CD4-positive, alpha-beta T cell treated with Interleukin-10 for 1 hour (primary cell): ENCODE results near the gene SASS6.
A peak's percentile ranks its signal among the peaks of the same experiment; 100 is the strongest.

Experiments used
- DNase-seq: peaks from one replicate; pipeline ENCODE4 v3.0.0-alpha.2; 2020

The SASS6 gene, protein sequence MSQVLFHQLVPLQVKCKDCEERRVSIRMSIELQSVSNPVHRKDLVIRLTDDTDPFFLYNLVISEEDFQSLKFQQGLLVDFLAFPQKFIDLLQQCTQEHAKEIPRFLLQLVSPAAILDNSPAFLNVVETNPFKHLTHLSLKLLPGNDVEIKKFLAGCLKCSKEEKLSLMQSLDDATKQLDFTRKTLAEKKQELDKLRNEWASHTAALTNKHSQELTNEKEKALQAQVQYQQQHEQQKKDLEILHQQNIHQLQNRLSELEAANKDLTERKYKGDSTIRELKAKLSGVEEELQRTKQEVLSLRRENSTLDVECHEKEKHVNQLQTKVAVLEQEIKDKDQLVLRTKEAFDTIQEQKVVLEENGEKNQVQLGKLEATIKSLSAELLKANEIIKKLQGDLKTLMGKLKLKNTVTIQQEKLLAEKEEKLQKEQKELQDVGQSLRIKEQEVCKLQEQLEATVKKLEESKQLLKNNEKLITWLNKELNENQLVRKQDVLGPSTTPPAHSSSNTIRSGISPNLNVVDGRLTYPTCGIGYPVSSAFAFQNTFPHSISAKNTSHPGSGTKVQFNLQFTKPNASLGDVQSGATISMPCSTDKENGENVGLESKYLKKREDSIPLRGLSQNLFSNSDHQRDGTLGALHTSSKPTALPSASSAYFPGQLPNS

DNA sequence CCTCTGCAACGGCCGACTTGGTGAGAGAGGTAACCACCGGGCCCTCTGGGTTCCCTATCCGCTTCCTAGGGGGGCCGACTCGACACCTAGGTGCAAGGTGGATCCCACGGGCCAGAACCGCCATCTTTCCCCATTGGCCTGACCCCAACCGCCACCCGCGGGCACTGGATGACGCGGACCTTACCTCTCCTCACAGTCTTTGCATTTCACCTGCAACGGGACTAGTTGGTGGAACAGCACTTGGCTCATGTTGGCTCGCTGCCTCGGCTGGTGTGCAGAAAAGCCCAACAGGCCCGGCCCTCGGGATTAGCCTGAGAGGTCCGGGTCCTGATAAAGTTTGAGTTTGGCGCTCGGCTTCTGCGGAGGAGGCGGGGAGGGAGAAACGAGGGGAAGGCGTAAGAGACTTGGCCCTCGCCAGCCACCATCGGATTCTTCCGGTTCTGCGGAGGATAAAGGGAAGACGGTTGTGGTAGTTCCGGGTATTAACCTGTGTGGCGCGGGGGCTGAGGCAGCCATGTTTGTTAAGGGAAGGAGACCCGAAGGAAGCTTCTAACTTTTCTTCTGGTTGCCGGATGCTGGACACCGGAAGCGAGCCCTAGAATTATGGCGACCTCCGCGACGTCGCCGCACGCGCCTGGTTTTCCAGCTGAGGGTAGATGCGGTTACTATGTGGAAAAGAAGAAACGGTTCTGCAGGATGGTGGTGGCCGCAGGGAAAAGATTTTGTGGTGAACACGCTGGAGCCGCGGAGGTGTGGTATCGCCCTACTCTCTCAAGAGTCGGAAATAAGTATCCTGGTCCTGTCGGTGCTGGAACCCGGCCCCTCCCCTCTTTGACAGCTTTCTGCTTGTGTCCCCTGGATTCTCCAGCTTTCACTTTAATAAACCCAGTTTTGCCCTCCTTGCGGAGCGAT lies at the start of gene SASS6, which contains the start of gene TRMT13:
TSS of gene SASS6 (minus strand) at position 365 of the 912 bp plus-strand sequence. CDS start at position 249, 116 bp downstream.
TSS of gene TRMT13 (plus strand) at position 598 of the 912 bp plus-strand sequence. CDS start at position 604, 6 bp downstream.
- DNase-seq: peak; percentile 96

DNA sequence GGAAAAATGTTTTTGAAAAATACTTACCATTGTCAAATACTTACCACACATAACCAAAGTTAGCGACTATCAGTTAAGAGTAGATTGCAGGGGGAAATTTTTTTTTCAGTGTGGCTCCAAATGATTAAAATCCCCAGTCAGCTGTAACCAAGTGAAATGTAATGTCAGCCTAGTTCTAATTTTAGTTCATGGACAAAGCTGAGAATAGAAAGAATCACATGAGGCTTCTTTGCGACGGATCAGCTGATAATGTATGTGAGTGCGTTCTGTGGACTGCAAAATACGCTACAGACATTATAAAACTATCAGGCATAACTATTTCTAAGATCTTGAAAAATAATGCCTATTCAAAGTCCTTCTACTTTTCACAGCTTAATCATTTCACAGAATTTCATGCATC lies 45.4 kb upstream of the SASS6 start, which contains the start of gene LRRC39:
TSS of gene LRRC39 (minus strand) at position 166 of the 400 bp plus-strand sequence. CDS start 9,740 bp downstream, outside the sequence.
- DNase-seq: no peak

DNA sequence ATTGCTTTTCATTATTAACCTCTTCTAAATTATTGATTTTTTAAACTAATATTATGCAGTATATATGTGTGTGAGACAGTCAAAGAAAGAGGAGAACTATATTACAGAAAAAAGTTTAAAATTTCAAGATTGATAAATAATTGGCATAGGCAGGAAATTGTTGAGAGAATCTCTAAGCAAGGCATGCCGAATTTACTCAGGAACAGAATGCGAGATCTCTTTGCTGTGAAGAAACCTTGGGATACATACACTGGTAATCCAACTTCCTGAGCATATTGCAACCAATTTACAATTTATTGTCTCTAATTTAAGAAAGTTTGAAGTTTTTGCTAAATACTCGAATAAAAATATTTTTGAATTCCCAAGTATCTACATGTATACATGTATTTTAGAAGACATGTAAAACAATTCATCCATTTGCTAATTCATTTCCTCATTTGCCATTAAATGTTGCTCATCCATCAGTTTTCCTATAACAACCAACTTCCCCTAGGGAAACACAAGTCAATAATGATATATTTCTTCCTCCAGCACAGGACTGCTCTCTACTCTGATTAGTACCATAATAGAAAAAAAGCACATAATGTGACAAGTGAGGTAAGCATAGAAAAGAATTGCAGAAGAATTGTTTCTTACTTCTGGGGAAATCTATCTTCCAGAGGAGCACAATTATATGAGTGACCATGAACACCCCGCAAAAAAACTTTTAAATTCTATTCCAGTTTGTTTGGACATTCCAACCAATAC lies 44.7 kb upstream of the SASS6 start:
- no peak for DNase-seq

DNA sequence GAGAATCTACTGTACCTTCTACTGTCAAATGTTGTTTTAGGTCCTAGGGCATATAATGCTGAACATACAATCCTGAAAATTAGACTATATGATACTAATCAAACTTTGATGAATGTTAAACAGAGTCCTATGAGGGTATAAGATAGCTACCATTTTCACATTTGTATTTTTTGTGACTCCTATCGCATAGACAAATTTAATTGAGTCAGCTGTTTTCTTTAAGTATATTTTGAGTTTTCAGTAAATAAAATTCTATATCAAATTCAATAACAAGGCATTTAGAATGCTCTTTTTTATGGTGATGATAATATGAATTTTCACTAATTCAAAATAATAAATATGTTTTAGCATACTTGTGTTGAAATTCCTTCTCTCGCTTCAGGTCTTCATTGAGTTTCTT lies 35.3 kb upstream of the SASS6 start:
- DNase-seq: no peak

DNA sequence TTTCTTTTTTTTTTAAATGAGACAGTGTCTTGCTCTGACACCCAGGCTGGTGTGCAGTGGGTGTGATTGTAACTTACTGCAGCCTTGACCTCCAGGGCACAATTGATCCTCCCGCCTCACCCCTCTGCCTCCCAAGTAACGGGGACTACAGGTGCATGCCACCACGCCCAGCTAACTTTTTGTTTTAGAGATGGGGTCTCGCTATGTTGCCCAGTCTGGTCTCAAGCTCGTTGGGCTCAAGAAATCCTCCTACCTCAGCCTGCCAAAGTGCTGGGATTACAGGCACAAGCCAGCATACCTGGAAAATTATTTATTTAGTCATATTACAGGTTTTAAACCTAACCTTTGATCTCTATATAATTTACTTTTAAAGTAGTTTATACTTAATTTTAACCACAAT lies 32.0 kb upstream of the SASS6 start:
- no peak for DNase-seq

DNA sequence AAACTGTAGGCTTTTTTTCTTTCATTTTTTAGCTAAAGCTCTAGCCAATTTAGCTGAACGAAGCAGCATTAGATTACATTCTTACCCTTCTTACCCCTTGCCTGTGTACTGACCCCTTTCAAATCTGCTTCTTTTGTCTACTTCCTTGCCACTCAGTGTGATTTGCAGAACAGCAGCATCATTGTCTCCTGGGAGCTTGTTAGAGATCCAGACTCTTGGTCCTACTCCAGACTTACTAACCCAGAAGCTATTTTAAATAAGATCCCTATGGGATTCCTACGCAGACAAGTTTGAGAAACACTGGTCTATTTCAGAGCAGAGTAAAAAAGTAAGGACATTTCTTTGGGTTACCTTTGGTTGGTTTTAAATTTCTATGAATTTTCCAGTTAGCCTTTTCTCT lies 31.5 kb upstream of the SASS6 start:
- no peak for DNase-seq

DNA sequence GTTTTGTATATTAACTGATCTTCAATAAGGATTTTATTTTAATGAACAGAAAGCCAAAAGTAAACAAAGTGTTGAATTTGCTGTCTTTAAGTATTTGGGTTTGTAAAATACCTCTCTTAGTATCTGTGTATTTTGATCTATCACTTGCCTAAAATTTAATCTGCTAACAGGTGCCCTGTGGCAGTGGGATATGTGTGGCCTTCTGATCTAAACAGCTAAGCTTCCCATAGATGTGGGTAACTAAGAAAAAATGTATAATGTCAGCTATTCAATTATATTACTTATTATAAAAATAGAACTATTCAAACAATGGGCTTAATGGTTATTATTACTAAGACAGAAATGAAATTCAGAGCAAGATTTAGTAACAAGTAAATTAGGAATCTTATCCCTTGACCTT lies 30.2 kb upstream of the SASS6 start:
- DNase-seq: no peak

DNA sequence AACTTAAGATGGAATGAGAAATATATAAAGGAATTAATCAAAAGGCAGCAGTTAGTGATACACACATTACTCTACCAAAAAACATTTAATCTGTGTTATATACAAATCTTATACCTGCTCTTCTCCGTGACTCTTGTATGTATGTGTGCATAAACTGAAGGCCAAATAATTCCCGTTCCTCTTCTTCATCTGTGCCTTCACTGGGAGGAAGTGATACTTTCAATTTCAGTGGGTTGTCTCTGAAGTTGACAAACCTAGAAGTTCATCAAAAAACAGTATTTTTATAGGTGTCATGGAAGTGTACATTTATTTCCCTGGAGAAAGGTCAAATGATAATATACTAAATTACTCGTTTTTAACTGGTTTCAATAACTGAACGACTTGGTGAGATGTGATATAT lies 19.5 kb upstream of the SASS6 start:
- DNase-seq: no peak

DNA sequence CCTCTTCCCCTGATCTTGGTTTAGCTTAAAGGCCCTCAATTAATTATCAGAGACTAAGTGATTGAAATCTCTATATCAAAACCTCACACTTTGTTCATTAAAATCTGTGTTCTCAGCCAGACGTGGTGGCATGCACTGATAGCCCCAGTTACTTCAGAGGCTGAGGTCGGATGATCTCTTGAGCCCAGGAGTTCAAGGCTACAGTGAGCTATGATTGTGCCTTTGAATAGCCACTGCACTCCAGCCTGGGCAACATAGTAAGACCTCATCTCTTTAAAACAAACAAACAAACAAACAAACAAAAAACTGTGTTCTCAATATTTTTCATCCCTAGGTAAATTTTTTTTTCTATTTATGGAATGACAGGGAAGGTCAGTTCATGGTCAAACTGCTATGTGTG lies 18.9 kb upstream of the SASS6 start:
- DNase-seq: no peak

DNA sequence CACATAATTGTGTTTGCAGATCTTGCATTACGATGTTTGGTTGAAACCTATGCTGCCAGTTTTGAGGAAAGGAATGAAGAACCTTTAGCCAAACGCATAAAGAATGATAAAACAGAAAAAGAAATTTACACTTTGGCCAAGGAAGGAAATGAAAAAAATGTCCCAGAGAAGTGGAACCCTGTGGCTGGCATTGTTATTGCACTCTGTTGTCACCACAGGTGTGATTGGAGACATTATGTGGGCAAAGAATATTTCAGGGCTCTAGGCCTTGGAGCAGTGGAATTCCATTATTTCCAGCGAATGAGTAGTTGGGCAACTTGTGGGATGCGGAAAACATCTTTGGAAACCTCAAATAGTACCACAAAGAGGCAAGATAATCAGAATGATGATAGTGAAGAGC lies 15.1 kb upstream of the SASS6 start:
- no peak for DNase-seq

DNA sequence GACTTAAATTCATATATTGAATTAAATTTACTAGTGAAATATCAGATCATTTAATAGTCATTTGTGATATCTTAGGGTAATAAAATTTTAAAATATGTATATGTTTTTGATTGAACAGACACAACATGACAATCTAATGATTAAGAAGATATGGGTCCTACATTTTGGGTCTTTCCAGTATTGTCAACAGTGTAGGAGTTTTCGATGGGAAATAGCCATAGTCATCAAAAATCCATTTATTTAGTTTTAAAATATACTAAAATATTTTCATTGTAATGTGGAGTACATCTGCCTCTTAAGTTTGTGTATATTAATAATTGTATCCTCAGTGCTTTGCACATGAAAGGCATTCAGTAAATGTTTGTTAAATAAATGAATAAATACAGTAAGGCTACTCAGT lies 14.2 kb upstream of the SASS6 start:
- no peak for DNase-seq

DNA sequence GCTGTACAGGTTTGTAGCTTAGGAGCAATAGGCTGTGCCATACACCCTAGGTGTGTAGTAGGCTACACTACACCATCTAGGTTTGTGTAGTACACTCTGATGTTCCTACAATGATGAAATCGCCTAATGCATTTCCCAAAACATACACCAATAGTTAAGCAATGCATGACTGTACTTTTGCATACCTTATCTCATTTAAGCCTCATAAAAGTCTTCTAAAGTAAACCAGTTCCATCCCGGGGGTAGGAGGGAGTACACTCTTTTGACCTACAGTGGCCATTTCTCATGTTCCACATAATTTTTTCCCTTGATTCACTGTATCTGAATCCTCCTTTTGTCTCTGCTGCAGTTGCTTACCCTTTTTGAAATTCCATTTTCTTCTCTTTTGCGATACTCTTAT lies 12.4 kb upstream of the SASS6 start:
- DNase-seq: no peak

DNA sequence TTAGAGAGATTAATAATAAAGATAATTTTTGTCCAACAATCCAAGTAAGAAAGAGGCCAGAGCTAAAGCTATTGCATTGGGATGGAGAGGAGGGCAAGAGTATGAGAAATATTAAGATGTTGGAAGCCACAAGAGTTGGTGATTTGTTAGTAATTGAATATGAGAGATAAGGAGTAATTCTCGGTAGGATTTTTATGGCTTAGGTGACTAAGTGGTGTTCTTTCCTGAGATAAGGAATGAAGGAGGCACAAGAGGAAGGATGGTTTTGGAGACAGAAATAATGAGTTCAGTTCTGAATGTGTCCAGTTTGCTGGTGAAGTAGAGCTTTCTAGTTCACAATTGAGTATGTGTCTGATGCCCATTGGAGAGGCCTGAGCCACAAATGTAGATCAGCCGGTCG lies 9.6 kb upstream of the SASS6 start:
- no peak for DNase-seq

DNA sequence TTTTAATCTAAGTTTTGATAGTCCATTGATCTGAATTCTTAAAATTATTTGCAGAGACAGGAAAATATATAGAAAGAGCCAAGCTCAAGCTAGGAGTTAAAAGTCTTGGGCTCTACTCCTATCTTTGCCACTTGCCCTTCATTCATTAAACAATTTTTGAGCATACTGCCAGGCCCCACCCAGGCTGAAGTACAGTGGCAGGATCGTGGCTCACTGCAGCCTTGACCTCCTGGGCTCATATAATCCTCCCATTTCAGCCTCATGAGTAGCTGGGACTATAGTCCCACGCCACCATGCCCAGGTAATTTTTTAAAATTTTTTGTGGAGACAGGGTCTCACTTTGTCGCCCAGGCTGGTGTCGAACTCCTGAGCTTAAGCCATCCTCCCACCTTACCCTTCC lies 8.5 kb upstream of the SASS6 start:
- no peak for DNase-seq

DNA sequence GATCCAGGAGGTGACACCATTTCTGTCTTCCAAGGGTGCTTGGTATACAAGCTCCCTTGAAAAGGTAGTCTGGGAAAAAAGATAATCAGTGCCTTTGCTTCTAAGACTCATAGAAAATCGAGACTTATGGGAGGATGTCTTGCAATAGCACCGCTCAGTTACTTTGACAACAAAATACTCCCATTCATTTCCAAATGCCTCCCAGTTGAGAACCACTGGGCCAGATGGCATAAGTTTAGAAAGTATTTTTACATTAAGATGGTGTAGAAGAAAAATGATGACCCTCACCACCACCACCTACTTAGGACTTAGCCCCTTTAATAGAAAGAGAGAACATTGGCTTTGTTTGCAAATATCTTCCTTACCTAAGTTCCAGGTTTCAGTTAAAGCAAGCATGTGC lies 4.9 kb upstream of the SASS6 start:
- no peak for DNase-seq

DNA sequence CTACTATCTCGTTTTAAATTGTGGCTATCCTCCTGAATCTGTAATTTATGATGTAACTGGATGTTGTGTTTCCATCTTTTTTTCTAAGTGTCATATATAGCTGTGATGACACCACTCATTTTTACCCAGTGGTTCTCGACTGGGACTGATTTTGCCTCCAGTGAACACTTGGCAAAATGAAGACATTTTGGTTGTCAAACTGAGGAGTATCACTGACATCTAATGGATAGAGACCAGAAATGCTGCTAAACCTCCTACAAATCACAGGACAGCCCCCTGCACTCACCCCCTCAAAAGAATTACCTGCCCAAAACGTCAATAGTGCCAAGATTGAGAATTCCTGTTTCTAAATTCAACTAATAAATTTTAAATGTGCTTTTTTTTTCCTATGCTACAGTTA lies 2.1 kb upstream of the SASS6 start:
- DNase-seq: no peak

DNA sequence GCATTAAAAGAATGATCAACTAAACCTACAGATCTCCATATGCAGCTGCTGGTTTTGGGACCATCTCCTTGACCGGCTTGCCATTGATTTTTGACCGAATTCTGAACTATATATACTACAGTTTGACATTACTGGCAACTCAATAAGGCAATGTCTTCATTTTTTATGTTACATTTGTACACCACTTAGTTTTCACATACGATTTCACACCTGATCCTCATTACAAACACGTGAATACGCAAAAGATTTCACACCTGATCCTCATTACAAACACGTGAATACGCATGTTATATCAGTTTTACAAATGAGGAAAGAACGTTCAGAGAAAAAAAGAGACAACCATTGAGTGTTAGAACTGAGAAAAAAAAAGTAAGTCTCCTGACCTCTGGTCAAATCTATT lies 1.1 kb downstream of the SASS6 start:
- DNase-seq: no peak

DNA sequence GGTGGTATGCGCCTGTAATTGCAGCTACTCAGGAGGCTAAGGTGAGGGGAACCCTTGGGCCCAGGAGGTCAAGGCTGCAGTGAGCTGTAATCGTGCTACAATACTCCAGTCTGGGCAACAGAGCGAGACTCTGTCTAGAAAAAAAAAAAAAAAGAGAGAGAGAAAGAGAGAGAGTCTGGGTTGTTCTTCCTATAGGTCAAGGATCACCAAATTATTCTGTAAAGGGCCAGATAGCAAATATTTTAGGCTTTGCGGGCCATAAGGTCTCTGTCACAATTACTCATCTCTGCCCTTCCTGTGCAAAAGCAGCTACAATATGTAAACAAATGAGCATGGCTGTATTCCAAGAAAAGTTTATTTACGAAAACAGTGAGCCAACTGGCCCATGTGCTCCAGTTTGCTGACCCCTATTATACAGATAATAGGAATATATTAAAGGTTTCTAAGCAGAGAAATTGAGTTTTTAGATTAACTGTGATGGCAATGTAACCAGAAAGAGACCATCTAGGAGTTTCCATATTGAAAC lies 2.1 kb downstream of the SASS6 start:
- DNase-seq: no peak

DNA sequence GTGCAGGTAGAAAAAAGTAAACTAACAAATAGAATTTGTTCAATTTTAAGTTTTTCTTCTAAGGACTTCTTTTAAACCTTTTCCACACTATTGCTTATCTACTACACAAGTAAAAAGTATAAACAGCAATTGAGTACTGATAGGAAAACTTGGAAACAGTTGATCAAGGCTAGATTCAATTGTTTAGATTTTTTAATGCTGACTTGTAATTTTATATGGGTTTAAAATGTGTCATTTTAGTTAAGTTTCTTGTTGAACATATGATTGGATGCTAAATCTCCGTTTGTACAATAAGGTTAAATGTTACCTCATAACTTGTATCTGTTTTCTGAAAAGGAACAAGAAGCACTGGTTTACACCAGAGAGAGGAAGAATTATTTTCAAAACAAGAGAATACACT lies 5.5 kb downstream of the SASS6 start:
- no peak for DNase-seq

DNA sequence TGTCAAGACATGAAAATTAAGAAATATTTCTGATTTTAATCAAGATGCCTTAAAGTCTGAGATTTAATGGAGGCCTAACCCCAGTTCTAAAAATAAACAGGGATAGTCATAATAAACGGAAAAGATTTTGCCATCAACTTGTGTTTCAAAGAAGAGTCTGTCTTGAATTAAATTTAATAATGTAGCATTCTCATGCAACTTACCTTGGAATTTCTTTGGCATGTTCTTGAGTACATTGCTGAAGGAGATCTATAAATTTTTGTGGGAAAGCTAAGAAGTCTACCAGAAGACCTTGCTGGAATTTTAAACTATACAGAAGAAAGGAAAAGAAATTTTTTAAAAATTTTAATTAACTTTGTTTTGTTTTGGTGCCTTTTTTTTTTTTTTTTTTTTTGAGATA lies 10.6 kb downstream of the SASS6 start:
- DNase-seq: no peak

DNA sequence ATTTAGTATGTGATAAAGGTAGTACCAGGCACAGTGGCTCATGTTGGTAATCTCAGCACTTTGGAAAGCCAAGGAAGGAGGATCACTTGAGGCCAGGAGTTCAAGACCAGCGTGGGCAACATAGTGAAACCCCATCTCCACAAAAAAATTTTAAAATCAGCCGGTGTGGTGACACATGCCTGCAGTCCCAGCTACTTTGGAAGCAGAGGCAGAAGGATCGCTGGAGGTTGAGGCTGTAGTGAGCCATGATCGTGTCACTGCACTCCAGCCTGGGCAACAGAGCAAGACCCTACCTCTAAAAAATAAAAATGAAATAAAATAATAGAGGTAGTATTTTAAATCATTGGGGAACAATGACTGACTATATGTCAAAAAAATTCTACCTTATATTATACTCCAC lies 17.2 kb downstream of the SASS6 start:
- DNase-seq: no peak

DNA sequence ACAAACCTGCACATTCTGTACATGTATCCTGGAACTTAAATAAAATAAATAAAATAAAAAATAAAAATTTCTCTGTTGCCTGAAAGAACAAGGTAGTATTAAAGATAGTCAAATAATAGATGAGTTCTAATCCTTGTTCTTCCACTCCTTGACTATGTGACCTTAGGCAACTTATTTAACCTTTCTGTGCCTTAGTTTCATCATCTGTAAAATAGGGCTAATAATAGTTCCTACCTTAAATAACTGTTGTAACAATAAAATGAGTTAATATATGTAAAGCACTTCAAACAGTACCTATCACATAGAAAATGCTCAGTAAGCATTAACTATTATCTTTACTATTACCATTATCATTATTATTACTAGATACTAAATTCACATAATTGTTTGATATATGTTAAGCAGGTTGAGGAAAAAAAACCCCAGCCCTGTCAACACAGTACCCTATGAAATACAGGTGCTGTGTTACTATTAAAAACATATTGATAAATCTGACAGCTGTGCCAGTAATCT lies 23.1 kb downstream of the SASS6 start:
- no peak for DNase-seq
